ENCODE measurements around the gene PRXL2A.
A peak's percentile ranks its signal among the peaks of the same experiment; 100 is the strongest.

The PRXL2A gene

GRCh38 chr10:80461208-80462183, 53.1 kb downstream of the PRXL2A start:
- no peak for DNase-seq (ENCODE audit: low spot score)

DNA sequence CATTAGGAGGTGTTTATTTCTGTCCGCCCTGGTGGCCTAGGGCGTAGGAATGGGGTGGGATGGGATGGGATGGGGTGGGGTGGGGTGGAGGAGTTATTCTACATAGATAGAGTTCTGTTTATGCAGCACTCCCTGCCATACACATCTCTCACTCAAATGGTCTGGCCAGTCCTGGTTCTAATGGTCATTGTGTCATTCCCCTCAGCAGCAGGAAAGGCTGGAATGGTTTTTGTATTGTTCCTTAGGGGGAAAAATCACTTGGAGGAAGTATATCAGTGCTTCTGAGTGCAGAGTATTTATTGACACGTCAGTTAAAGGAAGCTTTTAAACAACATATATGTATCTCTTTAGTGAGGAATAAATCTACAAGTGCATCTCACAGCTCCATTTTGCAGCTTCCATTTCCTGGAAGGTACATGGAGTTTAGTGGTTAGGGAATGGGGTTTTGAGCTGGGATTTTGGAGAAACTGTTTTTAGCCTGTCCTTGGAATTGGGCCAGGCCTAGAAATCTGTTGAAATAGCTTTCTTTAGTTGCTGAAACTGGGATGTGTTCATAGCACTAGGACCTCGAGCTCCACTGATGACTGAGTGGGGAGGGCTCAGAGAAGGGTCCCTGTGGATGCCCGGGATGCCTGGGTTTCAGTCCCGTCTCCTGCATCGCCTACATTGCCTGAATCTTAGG, 54.1 kb downstream of the PRXL2A start:
- DNase-seq (ENCODE audit: low spot score), result peak; percentile 37

DNA sequence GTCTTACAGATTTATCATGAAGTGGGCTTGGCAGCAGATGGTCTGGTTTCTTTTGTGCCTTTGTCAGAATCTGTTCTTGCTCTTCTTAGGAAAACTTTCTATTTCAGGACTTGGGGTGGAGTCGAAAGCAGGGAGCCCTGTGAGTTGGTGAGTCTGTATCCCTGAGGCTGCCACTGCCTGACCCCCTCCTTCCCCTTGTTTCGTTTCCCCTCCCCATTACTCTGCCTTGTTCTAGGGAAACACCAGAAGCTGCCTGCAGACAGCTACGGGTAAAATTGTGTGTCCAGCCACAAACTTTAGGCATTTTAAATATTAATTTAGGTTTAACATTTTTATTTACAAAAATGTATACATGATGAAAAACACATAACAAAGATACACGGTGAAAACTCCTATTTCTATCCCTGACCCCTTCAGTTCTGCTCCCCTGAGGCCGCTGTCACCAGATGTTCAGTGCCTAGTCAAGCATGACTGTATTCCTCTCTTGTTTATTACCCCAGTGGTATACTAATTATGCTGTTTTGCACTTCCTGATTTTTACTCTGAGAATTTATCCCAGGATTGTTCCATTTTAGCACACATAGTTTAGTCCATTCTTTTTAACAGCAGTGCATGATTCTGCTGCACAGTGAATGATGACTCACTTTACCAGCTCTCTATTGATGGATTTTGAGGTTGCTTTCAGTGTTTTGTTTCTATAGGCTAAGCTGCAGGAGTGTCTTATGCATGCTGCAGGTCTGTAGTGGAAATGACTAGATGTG, 54.8 kb downstream of the PRXL2A start:
- peak; percentile 63 for DNase-seq (ENCODE audit: low spot score)

- no peak for DNase-seq (ENCODE audit: low spot score)
Observed at GRCh38 chr10:80463868-80464267, 55.5 kb downstream of the PRXL2A start.

DNA sequence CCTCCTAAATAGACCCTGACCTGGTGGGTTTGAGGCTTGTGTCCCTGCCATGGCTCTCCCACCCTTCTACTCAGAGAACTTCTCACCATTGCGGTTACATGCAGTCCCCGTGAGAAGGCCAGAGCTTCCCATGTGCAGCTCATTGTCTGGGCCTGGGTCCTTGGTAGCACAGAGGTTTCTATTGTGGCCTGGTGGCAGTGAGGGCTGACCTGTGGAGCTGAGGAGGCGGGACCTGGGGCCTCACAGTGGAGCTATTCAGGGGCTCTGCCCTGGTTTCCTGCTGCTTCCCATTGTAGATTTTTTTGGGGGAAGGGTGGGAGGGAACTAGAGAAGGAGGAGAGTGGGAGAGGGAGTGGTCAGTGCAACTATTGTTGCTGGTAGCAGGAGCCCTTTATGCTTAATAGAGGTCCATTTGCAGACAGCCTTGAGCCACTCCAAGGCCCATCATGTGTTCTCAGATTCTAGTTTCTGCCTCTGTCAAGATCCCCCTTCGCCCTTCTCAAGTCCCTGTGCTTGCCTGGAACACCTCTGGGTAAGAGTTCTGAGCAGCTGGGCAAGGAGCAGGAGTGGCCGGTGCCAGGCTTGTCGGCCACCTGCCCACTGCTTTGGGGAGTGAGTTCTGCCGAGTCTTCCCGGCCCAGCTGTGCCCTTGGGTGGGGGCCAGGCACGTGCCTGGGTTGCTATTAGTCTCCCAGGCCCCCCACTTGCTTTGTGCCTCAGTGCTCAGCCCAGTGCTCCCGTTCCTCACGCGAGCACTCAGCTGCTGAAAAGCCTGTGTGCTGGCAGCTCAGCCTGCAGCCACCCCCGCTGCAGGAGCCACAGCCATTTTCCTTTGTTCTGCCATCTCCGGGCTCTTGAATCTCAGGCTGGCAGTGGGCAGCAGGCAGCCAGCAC, 56.5 kb downstream of the PRXL2A start:
- DNase-seq (ENCODE audit: low spot score), result peak; percentile 36

- no peak for DNase-seq (ENCODE audit: low spot score)
Observed at GRCh38 chr10:80465451-80465835, 57.1 kb downstream of the PRXL2A start.

GRCh38 chr10:80465839-80466590, 57.7 kb downstream of the PRXL2A start:
- no peak for DNase-seq (ENCODE audit: low spot score)

DNA sequence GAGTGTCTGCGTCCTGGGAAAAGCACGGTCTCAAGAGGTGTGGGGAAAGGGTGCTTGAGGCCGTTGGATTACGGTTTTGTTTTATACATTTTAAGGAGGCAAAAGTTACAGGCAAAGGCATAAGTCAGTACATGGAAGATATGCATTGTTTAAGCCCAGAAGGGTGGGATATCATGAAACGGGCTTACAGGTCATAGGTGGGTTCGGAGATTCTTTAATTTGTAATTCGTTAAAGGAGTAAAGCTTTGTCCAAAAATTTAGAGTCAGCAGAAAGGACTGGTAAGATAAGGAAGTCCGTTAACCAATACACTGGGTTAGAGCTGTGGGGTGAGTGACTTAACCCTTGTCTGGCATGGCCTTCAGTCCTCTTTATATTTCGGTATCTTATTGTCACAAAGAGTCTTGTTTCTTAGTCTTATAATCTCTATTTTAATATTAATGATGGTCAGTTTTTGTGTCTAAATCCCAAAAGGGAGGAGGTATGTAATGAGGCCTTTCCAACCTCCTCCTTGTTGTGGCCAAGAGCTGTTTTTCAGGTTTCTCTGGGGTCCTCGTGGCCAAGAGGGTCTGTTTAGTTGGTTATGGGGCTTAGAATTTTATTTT, 58.5 kb downstream of the PRXL2A start:
- DNase-seq (ENCODE audit: low spot score), result no peak

GRCh38 chr10:80468002-80468401, 59.7 kb downstream of the PRXL2A start:
- no peak for DNase-seq (ENCODE audit: low spot score)

GRCh38 chr10:80468806-80469421, 60.6 kb downstream of the PRXL2A start:
- DNase-seq (ENCODE audit: low spot score), result no peak

DNA sequence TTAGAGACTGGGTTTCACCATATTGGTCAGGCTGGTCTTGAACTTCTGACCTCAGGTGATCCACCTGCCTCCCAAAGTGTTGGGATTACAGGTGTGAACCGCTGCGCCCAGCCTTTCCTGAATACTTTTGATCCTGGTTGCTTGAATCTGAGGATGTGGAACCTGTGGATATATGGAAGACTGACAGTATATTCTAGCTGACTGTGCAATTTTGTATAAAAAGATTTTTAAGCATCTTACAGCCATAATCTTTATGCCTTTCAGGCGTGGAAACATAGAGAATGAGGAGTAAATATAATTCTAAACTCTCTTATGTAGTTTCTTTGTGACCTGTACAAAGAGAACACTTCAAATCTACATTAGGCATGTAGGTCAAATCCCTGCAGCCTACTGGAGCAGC, 61.9 kb downstream of the PRXL2A start:
- no peak for DNase-seq (ENCODE audit: low spot score)

GRCh38 chr10:80471001-80471400, 62.6 kb downstream of the PRXL2A start:
- no peak for DNase-seq (ENCODE audit: low spot score)

DNA sequence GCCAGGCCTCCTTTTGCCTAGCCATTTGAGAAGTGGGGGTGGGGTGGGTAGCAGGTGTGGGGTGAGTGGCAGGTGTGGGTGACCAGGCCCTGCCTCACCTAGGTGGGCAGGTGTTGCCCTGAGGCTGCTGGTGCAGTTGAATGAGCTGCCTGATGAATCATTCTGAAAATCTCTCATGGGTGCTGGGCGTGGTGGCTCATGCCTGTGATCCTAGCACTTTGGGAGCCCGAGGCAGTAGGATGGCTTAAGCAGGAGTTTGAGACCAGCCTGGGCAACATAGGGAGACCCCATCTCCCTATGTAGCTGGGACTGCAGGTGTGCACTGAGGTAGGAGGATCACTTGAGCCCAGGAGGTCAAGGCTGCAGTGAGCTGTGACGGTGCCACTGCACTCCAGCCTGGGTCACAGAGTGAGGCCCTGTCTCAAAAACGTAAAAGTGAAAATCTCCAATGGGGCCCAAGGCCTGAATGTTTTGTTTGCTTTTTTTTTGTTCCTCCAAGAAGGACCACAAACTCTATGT, 63.4 kb downstream of the PRXL2A start:
- no peak for DNase-seq (ENCODE audit: low spot score)

GRCh38 chr10:80472234-80473095, 64.1 kb downstream of the PRXL2A start:
- DNase-seq (ENCODE audit: low spot score), result no peak

DNA sequence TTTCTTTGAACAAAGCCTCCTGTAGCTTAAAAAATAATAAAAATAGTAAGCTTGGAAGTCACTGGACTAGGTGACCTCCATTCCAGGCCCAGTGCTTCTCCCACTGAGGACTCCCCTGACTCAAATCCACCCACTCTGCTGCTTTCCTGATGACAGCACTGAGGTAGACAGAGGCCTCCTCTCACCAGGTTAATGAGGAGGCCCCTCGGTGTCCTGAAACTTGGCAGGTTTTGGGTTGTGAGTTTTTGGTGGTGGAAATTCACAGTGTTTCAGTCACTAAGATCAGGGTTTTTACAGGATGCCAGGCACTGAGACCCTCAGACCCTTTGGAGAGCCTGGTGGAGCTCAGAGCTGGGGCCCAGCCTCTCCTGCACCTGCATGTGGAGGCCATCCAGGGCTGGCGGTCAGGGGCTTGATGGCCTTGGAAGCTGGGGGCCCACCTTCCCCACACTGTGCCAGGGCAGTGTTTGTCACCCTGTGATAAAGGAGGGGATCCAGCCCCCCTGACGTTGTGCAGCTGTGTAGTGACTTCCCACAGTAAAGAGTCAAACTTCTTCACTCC, 64.8 kb downstream of the PRXL2A start:
- DNase-seq (ENCODE audit: low spot score), result no peak

- no peak for DNase-seq (ENCODE audit: low spot score)
Observed at GRCh38 chr10:80473692-80474596, 65.6 kb downstream of the PRXL2A start.

GRCh38 chr10:80474597-80474910, 66.2 kb downstream of the PRXL2A start:
- no peak for DNase-seq (ENCODE audit: low spot score)
